ENCODE measurements around the gene METTL3.

Gene METTL3

GRCh38 chr14:21455592-21455911 is 55.6 kb downstream of the METTL3 start:
- H2BK15ac ChIP-seq (replicated peaks; ENCODE audit: low read depth), result no peak overlapping the region
- no peak overlapping the region for H3K23ac ChIP-seq (ENCODE audit: low read length)
- H3K79me1 ChIP-seq (ENCODE audit: low read length), result no peaks in the 10 kb centered on the region
- H2BK5ac ChIP-seq (ENCODE audit: low read length), result no peak overlapping the region
- H3K36me3 ChIP-seq (ENCODE audit: control insufficient read depth, insufficient read depth, low read length), result no peaks in the 10 kb centered on the region
- no peak for DNase-seq
- peak overlapping the region; percentile 63 for H3K4ac ChIP-seq (ENCODE audit: low read depth, low read length)
- H3K4me1 ChIP-seq (ENCODE audit: control insufficient read depth, low read depth, low read length), result no peaks in the 10 kb centered on the region
- H2BK120ac ChIP-seq (ENCODE audit: low read depth, low read length), result peak overlapping the region; percentile 30
- H2AK5ac ChIP-seq (ENCODE audit: low read length), result no peak overlapping the region
- peak overlapping the region; percentile 44 for H3K27ac ChIP-seq (ENCODE audit: low read depth, low read length)
- no peaks in the 10 kb centered on the region for H3K27me3 ChIP-seq (ENCODE audit: insufficient read depth, low read length, poor library complexity)
- no peak overlapping the region for H4K8ac ChIP-seq (ENCODE audit: low read depth, low read length)
- peak overlapping the region; percentile 52 for H3K9ac ChIP-seq (ENCODE audit: low read length)
- peaks cover 37% of the 10 kb centered on the region for H3K79me2 ChIP-seq (ENCODE audit: control insufficient read depth, insufficient read depth, low read length)
- no CpG with 5 or more reads among the region's 17 CpGs for WGBS (ENCODE audit: extremely low coverage, insufficient coverage, low lambda C conversion rate)
- H3K18ac ChIP-seq (ENCODE audit: low read length), result peak overlapping the region; percentile 44
- H4K5ac ChIP-seq (ENCODE audit: low read length), result no peak overlapping the region
- H3K4me2 ChIP-seq (ENCODE audit: low read length), result peak overlapping the region; percentile 79
- peak overlapping the region; percentile 26 for H3K4me3 ChIP-seq (ENCODE audit: low read length)
- H3K56ac ChIP-seq (ENCODE audit: low read length), result peak overlapping the region; percentile 52

- H4K5ac ChIP-seq (ENCODE audit: low read length), result no peak overlapping the region
- H3K18ac ChIP-seq (ENCODE audit: low read length), result no peak overlapping the region
- H3K27me3 ChIP-seq (ENCODE audit: insufficient read depth, low read length, poor library complexity), result no peaks in the 10 kb centered on the region
- H3K9ac ChIP-seq (ENCODE audit: low read length), result peak overlapping the region; percentile 52
- H2AK5ac ChIP-seq (ENCODE audit: low read length), result no peak overlapping the region
- DNase-seq, result peak; percentile 30
- H4K8ac ChIP-seq (ENCODE audit: low read depth, low read length), result no peak overlapping the region
- WGBS (ENCODE audit: extremely low coverage, insufficient coverage, low lambda C conversion rate), result no CpG with 5 or more reads among the region's 15 CpGs
- H3K56ac ChIP-seq (ENCODE audit: low read length), result peak overlapping the region; percentile 52
- peaks cover 37% of the 10 kb centered on the region for H3K79me2 ChIP-seq (ENCODE audit: control insufficient read depth, insufficient read depth, low read length)
- peak overlapping the region; percentile 79 for H3K4me2 ChIP-seq (ENCODE audit: low read length)
- no peak overlapping the region for H2BK5ac ChIP-seq (ENCODE audit: low read length)
- H3K27ac ChIP-seq (ENCODE audit: low read depth, low read length), result no peak overlapping the region
- H2BK120ac ChIP-seq (ENCODE audit: low read depth, low read length), result no peak overlapping the region
- H3K4me1 ChIP-seq (ENCODE audit: control insufficient read depth, low read depth, low read length), result no peaks in the 10 kb centered on the region
- H3K23ac ChIP-seq (ENCODE audit: low read length), result no peak overlapping the region
- no peak overlapping the region for H3K4ac ChIP-seq (ENCODE audit: low read depth, low read length)
- no peaks in the 10 kb centered on the region for H3K36me3 ChIP-seq (ENCODE audit: control insufficient read depth, insufficient read depth, low read length)
- H2BK15ac ChIP-seq (replicated peaks; ENCODE audit: low read depth), result no peak overlapping the region
- H3K79me1 ChIP-seq (ENCODE audit: low read length), result no peaks in the 10 kb centered on the region
- H3K4me3 ChIP-seq (ENCODE audit: low read length), result peak overlapping the region; percentile 26
Observed at GRCh38 chr14:21454843-21455544, 56.1 kb downstream of the METTL3 start.

GRCh38 chr14:21449899-21450216 is 61.3 kb downstream of the METTL3 start:
- Histone ChIP-seq H3K18ac (ENCODE audit: low read length) (no peak overlapping the region), H3K36me3 (ENCODE audit: control insufficient read depth, insufficient read depth, low read length) (no peaks in the 10 kb centered on the region), H3K27me3 (ENCODE audit: insufficient read depth, low read length, poor library complexity) (no peaks in the 10 kb centered on the region), H3K4me1 (ENCODE audit: control insufficient read depth, low read depth, low read length) (no peaks in the 10 kb centered on the region), H3K79me2 (ENCODE audit: control insufficient read depth, insufficient read depth, low read length) (peaks cover 60% of the 10 kb centered on the region), H2AK5ac (ENCODE audit: low read length) (no peak overlapping the region), H3K23ac (ENCODE audit: low read length) (no peak overlapping the region), H3K79me1 (ENCODE audit: low read length) (no peaks in the 10 kb centered on the region), H2BK120ac (ENCODE audit: low read depth, low read length) (no peak overlapping the region), H3K4me3 (ENCODE audit: low read length) (no peak overlapping the region), H3K9ac (ENCODE audit: low read length) (no peak overlapping the region), H3K4ac (ENCODE audit: low read depth, low read length) (no peak overlapping the region), H3K27ac (ENCODE audit: low read depth, low read length) (no peak overlapping the region), H3K56ac (ENCODE audit: low read length) (no peak overlapping the region), H2BK5ac (ENCODE audit: low read length) (no peak overlapping the region), H4K5ac (ENCODE audit: low read length) (no peak overlapping the region), H4K8ac (ENCODE audit: low read depth, low read length) (no peak overlapping the region), H3K4me2 (ENCODE audit: low read length) (no peak overlapping the region), H2BK15ac (replicated peaks; ENCODE audit: low read depth) (no peak overlapping the region)
- DNase-seq, result no peak
- no CpG with 5 or more reads among the region's 1 CpG for WGBS (ENCODE audit: extremely low coverage, insufficient coverage, low lambda C conversion rate)

All from mesendoderm (in vitro differentiated cells).